Stimulated activated CD4-positive, alpha-beta T cell treated with anti-CD3 and anti-CD28 coated beads, TNF-alpha, amount 100 ng/mL, for 1 hour (primary cell): ENCODE measurements around the gene XPC.
A peak's percentile ranks its signal among the peaks of the same experiment; 100 is the strongest.

Experiments
- DNase-seq, 3 donors: peaks; one replicate each; pipeline ENCODE4 v3.0.0-alpha.2; 2020; ENCODE audit warnings: low read depth in 3 of 3, low spot score in 1 of 3

XPC gene

GRCh38 chr3:14208168-14208567 is 29.8 kb upstream of the XPC start:
- DNase-seq = no peak

DNA sequence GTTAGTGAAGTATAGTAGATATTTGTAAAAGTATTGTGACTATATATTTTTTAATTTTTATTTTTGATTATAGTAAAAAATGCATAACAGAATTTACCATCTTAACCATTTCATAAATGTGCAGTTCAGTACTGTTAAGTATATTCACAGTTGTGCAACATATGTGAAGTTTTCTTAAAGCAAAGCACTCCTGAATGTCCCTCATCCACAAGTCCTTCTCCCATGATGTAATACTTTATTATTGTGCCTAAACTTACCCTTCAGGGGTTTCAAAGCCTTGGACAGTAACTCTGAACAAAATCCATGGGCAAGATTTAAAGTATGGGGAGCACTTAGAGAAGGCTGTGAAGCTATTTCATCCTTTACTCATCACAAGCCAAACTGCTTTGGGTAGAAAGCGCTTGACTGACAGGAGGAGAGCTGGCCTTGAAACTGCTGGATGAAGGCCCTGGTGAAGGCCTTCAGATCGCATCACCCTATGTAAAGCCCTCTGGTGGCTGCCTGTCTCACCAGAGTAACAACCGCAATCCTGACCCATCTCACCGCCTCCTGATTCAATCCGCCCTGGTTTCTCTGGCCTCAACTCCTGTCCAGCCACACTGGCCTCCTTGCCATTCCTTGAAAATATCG is 28.3 kb upstream of the XPC start:
- DNase-seq = no peak

DNA sequence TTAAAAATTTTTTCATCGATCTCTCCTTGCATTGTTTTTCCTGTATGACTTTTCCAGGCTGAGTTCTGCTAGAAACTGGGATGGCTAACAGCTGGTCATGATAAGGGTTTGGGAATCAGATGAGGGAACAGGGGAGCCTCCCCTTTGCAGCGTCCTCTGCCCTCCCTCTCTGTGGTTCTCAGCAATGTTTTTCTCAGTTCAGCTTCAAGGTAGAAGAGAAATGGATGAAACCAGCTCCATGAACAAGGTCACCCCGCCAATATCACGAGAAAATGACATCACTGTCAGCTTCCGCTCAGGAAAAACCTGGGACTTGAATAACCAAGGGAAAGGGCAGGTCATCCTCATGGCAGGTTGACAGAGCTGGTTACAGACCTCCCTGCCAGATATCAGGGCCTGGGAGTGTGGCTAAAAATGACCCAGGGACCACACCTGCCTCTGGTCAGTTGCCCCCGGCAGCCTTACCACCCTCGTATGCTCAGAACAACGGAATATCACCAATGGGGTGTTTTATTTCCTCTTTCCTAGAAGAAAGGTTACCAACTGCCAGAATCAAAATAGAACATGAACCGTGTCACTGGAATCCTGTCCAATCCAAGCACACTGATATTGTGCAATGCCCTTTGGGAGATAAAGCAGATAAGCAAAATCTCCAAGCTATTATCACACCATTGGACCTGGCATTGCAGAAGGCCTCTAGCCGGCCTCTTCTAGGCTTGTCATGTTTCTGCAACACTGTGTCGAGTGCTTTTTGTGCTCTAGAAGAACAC is 26.3 kb upstream of the XPC start:
- DNase-seq = no peak

- no peak for DNase-seq
Measured at GRCh38 chr3:14203521-14204079, 25.2 kb upstream of the XPC start.

DNA sequence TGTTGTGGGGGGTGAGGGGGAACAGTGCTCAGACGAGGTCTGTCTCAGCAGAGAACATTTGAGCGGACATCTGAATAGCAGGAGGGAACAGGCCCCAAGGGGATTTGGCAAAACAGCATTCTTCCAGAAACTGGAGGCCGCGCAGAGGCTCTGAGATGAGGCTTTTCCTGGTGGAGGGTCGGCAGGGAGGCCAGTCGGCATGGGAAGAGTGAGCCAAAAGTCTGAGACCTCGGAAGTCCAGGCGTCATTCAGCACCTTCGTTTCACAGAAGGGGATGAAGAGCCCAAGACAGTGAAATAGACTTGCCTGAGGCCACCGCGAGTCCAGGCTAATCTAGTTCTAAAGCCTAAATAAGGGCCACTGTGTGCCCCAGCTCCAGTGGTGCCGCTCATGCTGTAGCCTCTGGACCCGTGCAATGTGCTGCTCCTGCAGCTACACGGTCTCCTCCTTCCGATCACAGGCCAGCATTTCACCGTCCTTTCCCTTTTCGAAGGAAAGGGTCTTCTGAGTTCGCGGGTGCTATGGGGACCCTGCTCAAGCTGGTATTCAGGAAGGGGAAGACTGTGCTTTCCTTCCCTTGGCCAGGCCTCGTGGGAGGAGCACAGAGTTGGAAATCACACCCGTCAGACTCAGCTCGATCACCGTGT is 24.6 kb upstream of the XPC start:
- DNase-seq = no peak

DNA sequence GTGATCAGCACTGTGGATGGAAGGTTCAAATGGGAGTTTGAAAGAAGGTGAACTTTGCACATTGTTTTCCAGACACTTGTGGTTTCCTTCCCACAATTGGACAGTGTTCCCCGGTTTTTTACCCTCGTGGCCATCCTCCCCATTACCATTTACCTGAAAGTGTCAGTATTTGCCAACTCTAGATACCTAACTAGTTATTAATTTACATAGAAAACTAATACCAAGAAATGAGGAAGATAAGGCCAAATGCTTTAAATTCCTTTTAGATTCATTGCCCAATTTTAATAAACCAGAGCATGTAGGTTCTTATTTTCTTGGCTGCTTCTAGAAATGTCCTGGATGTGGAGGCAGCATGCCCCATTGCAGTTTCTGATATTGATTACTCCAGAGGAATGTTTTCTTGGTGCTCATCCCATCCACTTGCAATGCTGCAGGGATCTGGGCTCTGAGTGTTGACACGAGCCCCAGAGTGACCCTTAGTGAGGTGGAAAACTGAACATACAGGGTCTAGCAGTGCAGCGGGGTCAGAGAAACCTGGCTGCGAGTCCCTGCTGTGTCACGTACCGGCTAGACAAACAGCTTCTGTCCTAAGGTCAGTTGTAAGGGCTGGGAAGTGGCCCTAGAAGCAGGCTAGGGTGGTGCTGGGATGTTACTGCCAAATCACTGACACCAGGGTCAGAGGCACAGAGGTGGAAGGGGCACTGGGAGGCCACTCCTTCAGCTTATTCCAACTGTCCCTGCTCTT is 23.7 kb upstream of the XPC start:
- DNase-seq = no peak

DNA sequence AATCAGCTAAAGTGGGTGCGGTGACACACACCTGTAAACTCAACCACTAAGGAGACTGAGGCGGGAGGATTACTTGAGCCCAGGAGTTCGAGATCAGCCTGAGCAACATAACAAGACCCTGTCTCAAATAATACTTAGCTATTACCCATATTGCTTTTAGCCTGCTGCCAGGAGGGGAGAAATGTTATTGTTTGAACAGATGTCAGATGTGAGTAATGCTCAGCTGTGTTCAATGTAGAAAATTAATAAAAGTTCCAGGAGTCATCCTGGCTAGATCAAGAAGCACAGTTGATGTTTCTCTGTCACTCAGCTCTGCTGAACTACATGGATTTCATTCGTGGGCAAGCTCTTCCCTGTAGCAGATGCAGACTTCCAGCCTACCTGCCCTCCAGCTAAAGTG is 22.4 kb upstream of the XPC start:
- no peak for DNase-seq

- DNase-seq = no peak
Measured at GRCh38 chr3:14200276-14200675, 21.9 kb upstream of the XPC start.

GRCh38 chr3:14199641-14200040 is 21.2 kb upstream of the XPC start:
- no peak for DNase-seq

- no peak for DNase-seq
Measured at GRCh38 chr3:14194865-14195264, 16.5 kb upstream of the XPC start.

DNA sequence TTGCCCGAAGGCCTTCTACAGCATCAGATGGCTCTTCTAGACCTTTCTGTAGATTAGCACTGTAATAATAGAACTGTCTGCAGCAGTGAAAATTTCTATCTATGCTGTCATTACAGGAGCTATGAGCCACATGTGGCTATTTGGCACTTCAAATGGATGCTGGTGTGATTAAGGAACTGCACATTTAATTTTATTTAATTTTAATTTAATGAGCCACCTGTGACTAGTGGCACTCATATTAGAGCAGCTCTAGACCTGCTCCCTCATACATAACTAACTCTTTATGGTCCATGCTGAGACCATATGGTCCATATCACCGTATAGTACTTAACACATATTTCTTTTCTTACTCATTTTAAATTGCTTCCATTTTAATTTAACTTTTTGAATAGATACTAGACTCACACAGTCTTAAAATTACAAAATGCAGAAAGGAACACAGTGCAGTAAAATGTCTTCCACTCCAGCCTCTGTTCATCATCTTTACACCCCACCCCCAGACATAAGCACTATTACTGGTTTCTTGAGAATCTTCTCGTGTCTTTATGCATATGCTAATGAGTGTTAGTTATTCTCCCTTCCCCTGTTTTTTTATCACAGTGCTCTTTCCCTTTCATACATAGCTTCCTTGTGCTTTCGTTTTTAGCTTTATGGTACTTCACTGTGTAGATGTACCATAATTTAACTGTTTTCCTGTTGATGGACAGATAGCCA is 9.8 kb upstream of the XPC start:
- DNase-seq = no peak

- DNase-seq = no peak
Measured at GRCh38 chr3:14186854-14187458, 8.6 kb upstream of the XPC start.

DNA sequence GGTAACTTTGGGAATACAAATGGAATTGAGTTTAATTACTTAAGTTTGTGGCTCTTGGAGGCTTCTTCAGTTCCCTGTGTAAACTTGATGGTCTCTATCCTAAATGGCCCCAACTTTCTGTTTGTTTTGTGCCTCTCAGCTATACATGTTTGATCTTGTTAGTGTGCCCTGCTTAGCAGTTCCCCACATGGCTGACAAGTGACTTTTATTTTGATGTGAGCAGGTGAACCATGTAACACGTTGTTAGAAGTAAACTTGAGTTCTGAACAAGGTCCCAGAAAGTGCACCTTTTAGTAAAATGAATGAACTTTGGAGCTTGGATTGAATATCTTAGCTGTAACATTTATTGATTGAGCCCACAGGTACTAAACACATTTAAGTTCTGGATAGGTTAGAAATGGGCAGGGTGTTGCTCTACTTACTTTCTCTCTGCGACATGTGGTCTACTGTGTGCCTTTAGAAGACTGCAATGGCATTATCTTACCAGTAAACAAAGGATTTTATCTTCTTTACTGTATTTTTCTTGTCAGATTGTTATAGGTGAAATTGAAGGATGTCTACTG is 4.7 kb upstream of the XPC start:
- no peak for DNase-seq

DNA sequence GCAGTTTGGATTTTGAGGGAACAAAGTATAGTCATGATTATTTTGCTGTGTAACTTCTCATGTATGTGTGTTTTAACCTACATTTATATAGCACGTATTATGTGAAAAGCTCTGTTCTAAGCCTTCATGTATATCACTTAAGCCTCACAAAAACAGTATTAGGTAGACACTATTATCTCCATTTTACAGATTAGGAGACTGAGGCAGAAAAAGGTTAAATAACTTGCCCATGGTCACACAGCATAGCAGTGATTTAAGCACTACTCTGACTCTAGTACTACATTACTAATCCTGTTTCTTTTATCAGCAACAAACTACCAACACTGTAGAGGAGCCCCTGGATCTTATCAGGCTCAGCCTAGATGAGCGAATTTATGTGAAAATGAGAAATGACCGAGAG is 2.9 kb upstream of the XPC start:
- DNase-seq = no peak

GRCh38 chr3:14179795-14180194 is 1.4 kb upstream of the XPC start:
- no peak for DNase-seq

GRCh38 chr3:14179114-14179465 is 689 bp upstream of the XPC start:
- no peak for DNase-seq

GRCh38 chr3:14177580-14178246 is 688 bp downstream of the XPC start:
- DNase-seq = no peak

GRCh38 chr3:14175383-14176037 is 2.9 kb downstream of the XPC start:
- peak in 1 of 3 donors; percentile 11 for DNase-seq

- DNase-seq = no peak
Measured at GRCh38 chr3:14174483-14174882, 3.9 kb downstream of the XPC start.
